Loucy (cell line): Measurements from ENCODE around the gene SIL1.

Experiments
- H2AFZ ChIP-seq: fragments of 200-600 bp; sonication (generic); 2 replicates; pipeline ENCODE4 v1.6.0; 2016; ENCODE audit warnings: antibody characterized with exemption, mild to moderate bottlenecking, low read length, moderate library complexity
- H3F3A ChIP-seq: fragments of 200-600 bp; 2 replicates; pipeline ENCODE4 v1.6.0; 2016; ENCODE audit warnings: antibody characterized with exemption, low read depth, mild to moderate bottlenecking
- H3K27me3 ChIP-seq: fragments of 200-600 bp; sonication (generic); 2 replicates; pipeline ENCODE4 v1.6.1; 2014; ENCODE audit warnings: low read length, mild to moderate bottlenecking; ENCODE audit not compliant: insufficient read depth, poor library complexity, severe bottlenecking
- H3K36me3 ChIP-seq: fragments of 200-600 bp; sonication (generic); 2 replicates; pipeline ENCODE4 v1.6.1; 2016; ENCODE audit warnings: low read length; ENCODE audit not compliant: insufficient read depth
- H3K4me1 ChIP-seq: fragments of 200-600 bp; sonication (generic); 2 replicates; pipeline ENCODE4 v1.5.1; 2014; ENCODE audit warnings: low read length, mild to moderate bottlenecking; ENCODE audit not compliant: insufficient read depth, poor library complexity, severe bottlenecking
- H3K4me2 ChIP-seq: fragments of 200-600 bp; sonication (generic); 2 replicates; pipeline ENCODE4 v1.6.0; 2014; ENCODE audit warnings: antibody characterized with exemption, low read length, low read depth, mild to moderate bottlenecking; ENCODE audit not compliant: poor library complexity, severe bottlenecking
- H3K4me3 ChIP-seq: fragments of 200-600 bp; sonication (generic); 2 replicates; pipeline ENCODE4 v1.5.1; 2014; ENCODE audit warnings: low read length, mild to moderate bottlenecking, mixed read lengths; ENCODE audit not compliant: poor library complexity, severe bottlenecking
- H3K79me2 ChIP-seq: fragments of 200-600 bp; sonication (generic); 2 replicates; pipeline ENCODE4 v1.6.1; 2014; ENCODE audit warnings: low read length; ENCODE audit not compliant: insufficient read depth
- H3K9ac ChIP-seq: fragments of 200-600 bp; sonication (generic); 2 replicates; pipeline ENCODE4 v1.6.0; 2014; ENCODE audit warnings: mild to moderate bottlenecking, low read depth, low read length, moderate library complexity; ENCODE audit not compliant: poor library complexity, severe bottlenecking
- H3K9me2 ChIP-seq: fragments of 200-600 bp; sonication (generic); replicated peaks from 2 replicates; pipeline ENCODE4 v1.6.1; 2016; ENCODE audit warnings: low read depth, low read length, mixed read lengths
- H3K9me3 ChIP-seq: fragments of 200-600 bp; sonication (generic); 2 replicates; pipeline ENCODE4 v1.6.1; 2014; ENCODE audit warnings: mild to moderate bottlenecking, antibody characterized with exemption, low read length, low read depth; ENCODE audit not compliant: insufficient read depth
- H4K20me1 ChIP-seq: fragments of 200-600 bp; sonication (generic); 2 replicates; pipeline ENCODE4 v1.6.0; 2014; ENCODE audit warnings: antibody characterized with exemption, low read length, mild to moderate bottlenecking; ENCODE audit not compliant: insufficient read depth, poor library complexity, severe bottlenecking
- CTCF ChIP-seq: fragments of 200-600 bp; sonication (generic); conservative IDR thresholded peaks from 2 replicates; pipeline ENCODE4 v1.5.1; 2014; ENCODE audit warnings: mild to moderate bottlenecking, antibody characterized with exemption, low read length
- EZH2phosphoT487 ChIP-seq: fragments of 200-600 bp; IDR thresholded peaks from 2 replicates; pipeline ENCODE4 v1.6.1; 2018; ENCODE audit warnings: antibody characterized with exemption, mild to moderate bottlenecking, moderate library complexity, borderline replicate concordance

The SIL1 gene

GRCh38 chr5:138954257-138955012, 243.7 kb downstream of the SIL1 start:
- TF ChIP-seq CTCF (no peak), EZH2phosphoT487 (no peak)
- H3K79me2 ChIP-seq: no peaks in the 10 kb centered on the region
- H3K9me3 ChIP-seq: no peaks in the 10 kb centered on the region
- H3K36me3 ChIP-seq: no peaks in the 10 kb centered on the region
- H3K9ac ChIP-seq: peak overlapping the region; percentile 55
- no peak overlapping the region for H2AFZ ChIP-seq
- no peak overlapping the region for H3K4me3 ChIP-seq
- H3K27me3 ChIP-seq: no peaks in the 10 kb centered on the region
- peaks cover 21% of the 10 kb centered on the region for H3K4me1 ChIP-seq
- H3K9me2 ChIP-seq: no peaks in the 10 kb centered on the region
- H4K20me1 ChIP-seq: no peaks in the 10 kb centered on the region
- H3F3A ChIP-seq: no peaks in the 10 kb centered on the region
- peak overlapping the region; percentile 62 for H3K4me2 ChIP-seq

GRCh38 chr5:138953387-138954256, 244.5 kb downstream of the SIL1 start:
- no peak overlapping the region for H3K4me3 ChIP-seq
- H3F3A ChIP-seq: no peaks in the 10 kb centered on the region
- H3K27me3 ChIP-seq: no peaks in the 10 kb centered on the region
- H3K9ac ChIP-seq: peak overlapping the region; percentile 55
- no peak for TF ChIP-seq EZH2phosphoT487
- TF ChIP-seq CTCF: no peak
- H4K20me1 ChIP-seq: no peaks in the 10 kb centered on the region
- peak overlapping the region; percentile 86 for H2AFZ ChIP-seq
- no peaks in the 10 kb centered on the region for H3K79me2 ChIP-seq
- H3K9me3 ChIP-seq: no peaks in the 10 kb centered on the region
- no peaks in the 10 kb centered on the region for H3K36me3 ChIP-seq
- peaks cover 21% of the 10 kb centered on the region for H3K4me1 ChIP-seq
- no peaks in the 10 kb centered on the region for H3K9me2 ChIP-seq
- peak overlapping the region; percentile 62 for H3K4me2 ChIP-seq

- Histone ChIP-seq H3K9me3 (no peaks in the 10 kb centered on the region), H2AFZ (peak overlapping the region; percentile 86), H3K79me2 (no peaks in the 10 kb centered on the region), H3K4me2 (peak overlapping the region; percentile 62), H3K27me3 (no peaks in the 10 kb centered on the region), H3K4me3 (no peak overlapping the region), H3K36me3 (no peaks in the 10 kb centered on the region), H3F3A (no peaks in the 10 kb centered on the region), H3K9me2 (no peaks in the 10 kb centered on the region), H3K4me1 (peaks cover 25% of the 10 kb centered on the region), H4K20me1 (no peaks in the 10 kb centered on the region), H3K9ac (peak overlapping the region; percentile 55)
- TF ChIP-seq CTCF: no peak
Observed at GRCh38 chr5:138952962-138953361, 245.2 kb downstream of the SIL1 start.
